AG04449 (cell line): ENCODE data around the gene KHDC1.
"Not testable (repeated sequence)": the region's sequence is repeated elsewhere in the genome, so short reads cannot be mapped to it uniquely, and the experiment has no call there.

Experiments used
- CTCF ChIA-PET: fragments of 350-600 bp; formaldehyde crosslinking; extraction: SDS; loops from one replicate; lab custom pipeline; 2021; ENCODE audit warnings: antibody characterized with exemption; lab: Yijun Ruan, JAX
- POLR2A ChIA-PET: fragments of 400-600, 350-600 bp; formaldehyde crosslinking; extraction: SDS; loops from one replicate; lab custom pipeline; 2020; ENCODE audit warnings: antibody characterized with exemption, inconsistent platforms; lab: Yijun Ruan, JAX
- DNase-seq: peaks from one replicate; pipeline ENCODE4 v3.0.0-alpha.2; 2010; ENCODE audit warnings: low read depth, low spot score
- H3K4me3 ChIP-seq: 2 replicates; pipeline ENCODE4 v1.5.1; 2011; ENCODE audit warnings: low read depth, mild to moderate bottlenecking, control low read depth, low read length
- TF ChIP-seq, protein P1 (sequence below): IDR thresholded peaks from one replicate; pipeline ENCODE4 v1.5.1; 2011; ENCODE audit warnings: mild to moderate bottlenecking, moderate library complexity, low read length, control low read depth, inconsistent platforms; ENCODE audit not compliant: insufficient read depth; ENCODE audit errors: missing control alignments

The KHDC1 gene

GRCh38 chr6:73262671-73263569 is at the start of gene KHDC1:
TSS of gene KHDC1 (minus strand) at chr6:73263196. CDS start at chr6:73242517, 20,679 bp downstream.
- peak within 1 kb of the TSS; percentile 74 for H3K4me3 ChIP-seq
- DNase-seq = peak; percentile 9
- TF ChIP-seq, protein P1, sequence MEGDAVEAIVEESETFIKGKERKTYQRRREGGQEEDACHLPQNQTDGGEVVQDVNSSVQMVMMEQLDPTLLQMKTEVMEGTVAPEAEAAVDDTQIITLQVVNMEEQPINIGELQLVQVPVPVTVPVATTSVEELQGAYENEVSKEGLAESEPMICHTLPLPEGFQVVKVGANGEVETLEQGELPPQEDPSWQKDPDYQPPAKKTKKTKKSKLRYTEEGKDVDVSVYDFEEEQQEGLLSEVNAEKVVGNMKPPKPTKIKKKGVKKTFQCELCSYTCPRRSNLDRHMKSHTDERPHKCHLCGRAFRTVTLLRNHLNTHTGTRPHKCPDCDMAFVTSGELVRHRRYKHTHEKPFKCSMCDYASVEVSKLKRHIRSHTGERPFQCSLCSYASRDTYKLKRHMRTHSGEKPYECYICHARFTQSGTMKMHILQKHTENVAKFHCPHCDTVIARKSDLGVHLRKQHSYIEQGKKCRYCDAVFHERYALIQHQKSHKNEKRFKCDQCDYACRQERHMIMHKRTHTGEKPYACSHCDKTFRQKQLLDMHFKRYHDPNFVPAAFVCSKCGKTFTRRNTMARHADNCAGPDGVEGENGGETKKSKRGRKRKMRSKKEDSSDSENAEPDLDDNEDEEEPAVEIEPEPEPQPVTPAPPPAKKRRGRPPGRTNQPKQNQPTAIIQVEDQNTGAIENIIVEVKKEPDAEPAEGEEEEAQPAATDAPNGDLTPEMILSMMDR = no peak
- POLR2A ChIA-PET = no interaction called here
- CTCF ChIA-PET = interaction anchor here (1.0 kb wide), 1 partner anchor 23 kb away, joined by 3 read pairs; no protein-coding TSS in a partner anchor

DNA sequence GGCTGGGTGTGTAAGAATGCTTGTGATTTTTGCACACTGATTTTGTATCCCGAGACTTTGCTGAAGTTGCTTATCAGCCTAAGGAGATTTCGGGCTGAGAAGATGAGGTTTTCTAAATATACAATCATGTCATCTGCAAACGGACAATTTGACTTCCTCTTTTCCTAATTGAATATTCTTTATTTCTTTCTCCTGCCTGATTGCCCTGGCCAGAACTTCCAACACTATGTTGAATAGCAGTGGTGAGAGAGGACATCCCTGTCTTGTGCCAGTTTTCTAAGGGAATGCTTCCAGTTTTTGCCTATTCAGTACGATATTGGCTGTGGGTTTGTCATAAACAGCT is 47.5 kb upstream of the KHDC1 start:
- POLR2A ChIA-PET, CTCF ChIA-PET: not testable (repeated sequence)

GRCh38 chr6:73309785-73310502 is 46.9 kb upstream of the KHDC1 start:
- TF ChIP-seq, protein P1 = peak; percentile 70
- ChIA-PET CTCF (interaction anchor here (1.0 to 7.8 kb wide), 5 partner anchors 11 to 693 kb away, joined by 3 to 49 read pairs (median 5); no protein-coding TSS in a partner anchor), POLR2A (interaction anchor here (1.0 to 1.2 kb wide), 3 partner anchors 9 to 24 kb away, joined by 3 to 5 read pairs (median 5); no protein-coding TSS in a partner anchor)
- DNase-seq = no peak
- H3K4me3 ChIP-seq = peak overlapping the region; percentile 81

More for the DNA sequence above, 47.5 kb upstream of the KHDC1 start:
- DNase-seq = not testable (repeated sequence)
- peak overlapping the region; percentile 81 for H3K4me3 ChIP-seq

DNA sequence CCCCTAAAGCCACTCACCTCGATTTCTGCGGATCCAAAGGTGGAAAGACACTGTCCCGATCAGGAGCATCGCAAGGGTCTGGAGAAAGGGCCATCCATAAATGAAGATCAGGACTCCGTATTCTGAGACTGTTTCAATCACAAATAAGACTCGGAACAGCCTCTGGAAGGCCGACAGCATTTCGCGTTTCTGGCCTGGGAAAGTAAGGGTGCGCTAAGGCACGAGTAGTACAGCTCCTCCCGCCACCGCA is 46.5 kb upstream of the KHDC1 start:
- DNase-seq = no peak
- TF ChIP-seq, protein P1 = no peak
- peak overlapping the region; percentile 81 for H3K4me3 ChIP-seq
- POLR2A ChIA-PET = interaction anchor here (1.0 to 1.2 kb wide), 3 partner anchors 9 to 24 kb away, joined by 3 to 5 read pairs (median 5); no protein-coding TSS in a partner anchor
- CTCF ChIA-PET = interaction anchor here (0.9 to 7.8 kb wide), 6 partner anchors 10 to 693 kb away, joined by 3 to 49 read pairs (median 4); no protein-coding TSS in a partner anchor

DNA sequence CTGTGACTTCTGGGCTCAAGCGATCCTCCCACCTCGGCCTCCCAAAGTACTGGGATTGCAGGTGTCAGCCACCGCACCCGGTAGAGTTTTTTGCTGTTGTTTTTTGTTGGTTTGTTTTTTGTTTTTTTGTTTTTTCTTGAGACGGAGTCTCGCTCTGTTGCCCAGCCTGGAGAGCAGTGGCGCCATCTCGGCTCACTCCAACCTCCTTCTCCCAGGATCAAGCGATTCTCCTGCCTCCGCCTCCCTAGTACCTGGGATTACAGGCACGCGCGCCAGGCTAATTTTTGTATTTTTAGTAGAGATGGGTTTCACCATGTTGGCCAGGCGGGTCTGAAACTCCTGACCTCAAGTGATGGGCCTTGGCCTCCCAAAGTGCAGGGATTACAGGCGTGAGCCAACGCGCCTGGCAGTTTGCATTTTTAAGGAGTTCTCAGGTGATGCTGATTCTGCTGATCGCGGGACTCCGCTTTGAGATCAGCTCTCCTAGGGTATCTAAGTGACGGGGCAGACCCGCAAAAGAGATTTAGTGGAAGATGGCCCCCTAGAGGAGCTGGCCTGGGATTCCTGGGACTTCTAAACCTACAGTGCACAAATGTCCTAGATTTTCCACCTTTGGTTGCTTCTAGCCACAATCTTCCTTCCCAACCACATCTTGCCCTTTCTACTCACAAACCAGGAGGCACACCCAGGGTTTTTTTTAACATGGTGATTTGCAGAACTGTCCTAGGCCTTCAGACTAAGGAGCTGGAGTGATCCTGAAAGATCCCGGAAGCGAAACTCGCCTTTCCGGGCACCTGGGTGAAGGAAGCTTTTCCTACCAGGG is 45.9 kb upstream of the KHDC1 start:
- peak overlapping the region; percentile 81 for H3K4me3 ChIP-seq
- DNase-seq = no peak
- CTCF ChIA-PET = interaction anchor here (0.9 to 7.8 kb wide), 7 partner anchors 10 to 692 kb away, joined by 3 to 49 read pairs (median 4); no protein-coding TSS in a partner anchor
- TF ChIP-seq, protein P1 = peak; percentile 19
- POLR2A ChIA-PET = interaction anchor here (1.0 to 1.2 kb wide), 3 partner anchors 10 to 23 kb away, joined by 3 to 5 read pairs (median 5); no protein-coding TSS in a partner anchor

- H3K4me3 ChIP-seq, DNase-seq, POLR2A ChIA-PET: not testable (repeated sequence)
- CTCF ChIA-PET = interaction anchor here (3.1 to 7.8 kb wide), 2 partner anchors 17 to 23 kb away, joined by 17 to 49 read pairs; no protein-coding TSS in a partner anchor
These were observed 40.8 kb upstream of the KHDC1 start for GRCh38 chr6:73303773-73304172.
